Large intestine (tissue), 3 donors: ENCODE measurements around the gene DTL. TPM values are rescaled to one million over a fixed set of nuclear protein-coding genes. Genes with fewer than 3 reads are reported as not detected.
A peak's percentile ranks its signal among the peaks of the same experiment; 100 is the strongest.

Experiments used
- DNase-seq, 2 donors: peaks; one replicate each; pipeline versions ENCODE4 v3.0.0 to v3.0.0-alpha.2; 2013
- H3K27ac ChIP-seq: one replicate; pipeline ENCODE4 v1.5.1; 2013; ENCODE audit warnings: low read length
- H3K27me3 ChIP-seq: 2 replicates; pipeline ENCODE4 v1.6.1; 2013; ENCODE audit warnings: low read length; ENCODE audit not compliant: control insufficient read depth, insufficient read depth
- H3K36me3 ChIP-seq: 2 replicates; pipeline ENCODE4 v1.6.1; 2013; ENCODE audit warnings: low read length; ENCODE audit not compliant: control insufficient read depth, insufficient read depth
- H3K4me1 ChIP-seq: one replicate; pipeline ENCODE4 v1.6.1; 2013; ENCODE audit warnings: low read length; ENCODE audit not compliant: control insufficient read depth, insufficient read depth
- H3K4me3 ChIP-seq: one replicate; pipeline ENCODE4 v1.5.1; 2013; ENCODE audit warnings: low read length
- H3K9me3 ChIP-seq: one replicate; pipeline ENCODE4 v1.6.1; 2013; ENCODE audit warnings: mild to moderate bottlenecking, low read depth, low read length, moderate library complexity; ENCODE audit not compliant: control insufficient read depth
- WGBS: methylation state at CpG from one replicate; pipeline ENCODE4 v1.1.5; 2013; ENCODE audit warnings: low lambda C conversion rate; ENCODE audit not compliant: insufficient coverage; 5-methylcytosine and 5-hydroxymethylcytosine counted together
- polyA plus RNA-seq: library from polyadenylated mRNA; unstranded; fragments of 120-200 nt; gene quantifications from one replicate; pipeline ENCODE4 v1.2.1, GENCODE V29; 2013

DTL gene
- polyA plus RNA-seq, 1 donor, result 10.1 TPM

DNA sequence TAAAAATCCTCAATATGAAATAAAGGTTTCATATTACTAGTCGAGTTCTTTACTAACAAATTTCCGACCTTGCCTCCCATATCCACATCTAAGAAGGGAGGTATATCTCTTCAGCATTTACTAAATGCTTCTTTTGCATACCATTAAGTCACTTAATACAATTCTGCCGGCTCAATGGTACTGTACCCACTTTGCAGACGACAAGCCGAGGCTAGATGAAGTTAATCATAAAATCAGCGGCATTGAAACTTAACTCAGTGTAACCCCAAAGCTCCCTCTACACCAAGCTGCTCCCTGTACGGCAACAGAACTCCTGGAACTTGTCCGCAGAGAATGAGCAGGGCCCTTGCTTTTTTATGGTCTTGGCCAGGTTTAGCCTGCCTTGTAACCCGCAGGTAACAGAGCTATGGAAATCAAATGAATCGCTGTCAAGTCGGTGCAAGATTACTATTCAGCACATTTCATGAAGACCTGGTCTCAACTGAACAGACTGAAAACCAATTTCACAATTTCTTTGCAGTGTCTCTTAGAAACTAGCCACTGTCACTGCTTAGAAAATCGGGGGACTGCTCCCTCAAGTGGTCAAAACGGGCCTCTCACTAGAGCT is 929 bp upstream of the DTL start:
- peak overlapping the region; percentile 64 for H3K4me3 ChIP-seq
- peak overlapping the region; percentile 87 for H3K27ac ChIP-seq
- H3K9me3 ChIP-seq, result no peaks in the 10 kb centered on the region
- DNase-seq, result no peak
- H3K27me3 ChIP-seq, result no peaks in the 10 kb centered on the region
- no CpG with 5 or more reads among the region's 13 CpGs for WGBS
- H3K36me3 ChIP-seq, result no peaks in the 10 kb centered on the region
- peaks cover 3% of the 10 kb centered on the region for H3K4me1 ChIP-seq

DNA sequence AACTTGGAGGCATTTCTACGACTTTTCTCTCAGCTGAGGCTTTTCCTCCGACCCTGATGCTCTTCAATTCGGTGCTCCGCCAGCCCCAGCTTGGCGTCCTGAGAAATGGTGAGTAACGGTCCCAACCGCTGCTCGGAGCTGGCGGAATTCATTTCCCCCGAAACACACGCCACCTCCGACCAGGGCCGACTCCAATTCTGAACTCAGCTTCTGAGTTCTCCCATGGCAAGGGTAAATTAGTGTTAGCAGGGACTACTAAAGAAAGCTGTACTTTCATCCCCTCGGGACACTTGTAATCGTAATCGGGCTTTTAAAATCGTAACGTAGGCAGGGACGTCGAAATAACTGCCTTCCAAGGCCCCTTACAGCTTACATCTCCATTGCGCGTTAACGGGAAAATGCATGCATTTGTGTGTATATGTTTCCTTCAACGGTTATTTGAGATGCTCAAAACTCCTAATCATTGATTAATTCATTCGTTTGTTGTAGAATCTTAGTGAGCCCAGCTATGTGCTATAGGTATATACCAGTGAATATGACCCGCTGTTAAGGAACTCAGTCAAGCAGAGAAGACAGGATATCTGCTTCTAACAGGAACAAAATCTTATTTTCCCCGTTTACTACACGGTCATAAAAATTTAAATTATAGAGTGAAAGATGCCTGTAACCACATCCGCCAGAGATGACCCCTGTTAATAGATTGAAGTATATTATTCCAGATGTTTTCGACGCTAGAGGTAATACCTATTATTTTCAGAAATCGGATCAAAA is 472 bp downstream of the DTL start:
- DNase-seq, result peak in 1 of 2 donors; percentile 17
- 0% methylated on average over 5 of the region's 32 CpGs for WGBS

DNA sequence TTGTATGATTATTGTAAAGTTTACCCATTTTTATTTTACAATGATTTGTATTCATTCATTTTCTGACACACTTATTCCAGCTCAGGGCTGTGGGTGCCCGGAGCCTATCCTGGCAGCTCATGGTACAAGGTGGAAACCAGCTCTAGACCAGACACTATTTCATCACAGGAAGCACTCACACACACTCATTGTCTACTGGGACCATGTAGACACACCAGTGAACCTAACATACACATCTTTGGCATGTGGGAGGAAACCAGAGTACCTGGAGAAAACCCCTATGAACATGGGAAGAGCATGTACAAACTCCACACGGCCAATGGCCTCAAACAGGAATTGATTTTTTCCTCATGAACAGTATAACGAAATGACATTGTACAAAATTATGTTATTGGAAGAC is 2.4 kb downstream of the DTL start:
- H3K27ac ChIP-seq, result no peak overlapping the region
- no peaks in the 10 kb centered on the region for H3K9me3 ChIP-seq
- no peak for DNase-seq
- H3K27me3 ChIP-seq, result no peaks in the 10 kb centered on the region
- H3K4me3 ChIP-seq, result no peak overlapping the region
- H3K36me3 ChIP-seq, result no peaks in the 10 kb centered on the region
- peaks cover 3% of the 10 kb centered on the region for H3K4me1 ChIP-seq
- WGBS, result no CpG with 5 or more reads among the region's 3 CpGs

More for the DNA sequence above, 472 bp downstream of the DTL start:
- peak overlapping the region; percentile 4 for H3K27ac ChIP-seq
- H3K36me3 ChIP-seq, result no peaks in the 10 kb centered on the region
- H3K4me3 ChIP-seq, result peak overlapping the region; percentile 64
- H3K9me3 ChIP-seq, result no peaks in the 10 kb centered on the region
- H3K27me3 ChIP-seq, result no peaks in the 10 kb centered on the region
- peaks cover 3% of the 10 kb centered on the region for H3K4me1 ChIP-seq

DNA sequence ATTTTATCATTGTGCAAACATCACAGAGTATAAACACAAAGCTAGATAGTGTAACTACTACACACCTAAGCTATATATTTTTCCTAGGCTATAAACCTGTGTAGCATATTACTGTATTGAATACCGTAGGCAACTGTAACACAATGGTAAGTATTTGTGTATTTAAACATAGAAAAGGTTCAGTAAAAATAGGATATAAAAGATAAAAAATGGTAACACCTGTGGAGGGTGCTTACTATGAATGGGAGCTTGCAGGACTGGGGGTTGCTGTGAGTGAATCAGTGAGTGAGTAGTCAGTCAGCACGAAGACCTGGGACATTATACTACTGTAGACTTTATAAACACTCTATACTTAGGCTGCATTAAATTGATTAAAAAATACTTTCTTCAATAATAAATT is 4.1 kb downstream of the DTL start:
- Histone ChIP-seq H3K4me3 (no peak overlapping the region), H3K4me1 (no peaks in the 10 kb centered on the region), H3K36me3 (no peaks in the 10 kb centered on the region), H3K27ac (no peak overlapping the region), H3K27me3 (no peaks in the 10 kb centered on the region), H3K9me3 (no peaks in the 10 kb centered on the region)
- WGBS, result no CpG with 5 or more reads among the region's 2 CpGs
- no peak for DNase-seq

DNA sequence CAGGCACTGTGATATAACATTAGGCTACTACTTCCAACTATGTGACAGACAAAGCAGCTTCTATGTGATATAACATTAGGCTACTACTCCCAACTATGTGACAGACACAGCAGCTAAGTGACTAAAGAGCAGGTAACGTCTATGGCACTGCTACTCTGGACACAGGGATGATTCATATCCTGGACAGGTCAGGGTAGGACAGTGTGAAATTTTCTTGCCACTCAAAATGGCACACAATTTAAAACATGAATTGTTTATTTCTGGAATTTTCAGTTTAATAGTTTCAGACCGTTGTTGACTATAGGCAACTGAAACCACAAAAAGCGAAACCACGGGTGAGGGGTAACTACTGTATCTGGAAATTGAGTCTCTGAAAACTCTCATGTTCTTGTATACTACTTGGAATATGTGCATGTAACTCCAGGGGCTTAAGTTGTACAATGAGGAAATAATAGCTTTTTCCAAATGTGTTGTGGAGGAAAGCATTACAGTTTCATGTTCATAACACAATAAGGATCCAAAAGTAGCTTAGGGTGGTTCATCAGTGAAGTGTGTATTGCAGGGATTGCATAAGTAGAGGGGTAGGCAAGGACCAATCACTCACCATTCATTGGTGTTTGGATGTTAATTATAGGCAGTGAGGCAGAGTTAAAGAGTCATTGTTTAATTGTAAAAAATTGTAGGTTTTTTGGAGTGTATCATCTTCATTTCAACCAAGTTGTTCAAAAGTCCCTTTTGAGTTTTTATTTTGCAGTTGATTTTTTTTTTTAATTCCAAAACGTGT is 5.3 kb downstream of the DTL start:
- 9% methylated on average over 1 of the region's 5 CpGs for WGBS
- Histone ChIP-seq H3K36me3 (no peaks in the 10 kb centered on the region), H3K9me3 (no peaks in the 10 kb centered on the region), H3K27ac (no peak overlapping the region), H3K27me3 (no peaks in the 10 kb centered on the region), H3K4me3 (no peak overlapping the region), H3K4me1 (no peaks in the 10 kb centered on the region)
- DNase-seq, result no peak

DNA sequence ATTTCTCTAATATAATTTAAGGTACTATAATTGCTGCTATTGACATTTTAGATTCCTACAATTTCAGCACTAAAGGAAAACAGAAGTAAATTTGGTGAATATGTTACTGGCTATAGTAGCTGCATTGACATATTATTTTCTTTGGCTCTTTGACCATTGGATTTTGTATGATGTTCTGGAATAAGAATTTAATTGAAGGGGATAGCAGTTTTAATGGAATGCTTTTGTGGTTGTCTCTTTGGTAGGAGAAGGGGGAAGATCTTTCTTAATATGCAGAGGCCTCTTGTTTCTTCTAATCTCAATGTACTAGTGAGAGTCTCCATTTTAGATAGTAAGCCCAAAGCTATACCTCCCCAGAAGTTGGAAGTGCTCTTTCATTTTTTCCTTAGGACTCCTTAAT is 6.9 kb downstream of the DTL start:
- H3K9me3 ChIP-seq, result no peaks in the 10 kb centered on the region
- no peaks in the 10 kb centered on the region for H3K27me3 ChIP-seq
- no peak overlapping the region for H3K4me3 ChIP-seq
- H3K36me3 ChIP-seq, result no peaks in the 10 kb centered on the region
- H3K4me1 ChIP-seq, result no peaks in the 10 kb centered on the region
- DNase-seq, result no peak
- no peak overlapping the region for H3K27ac ChIP-seq

DNA sequence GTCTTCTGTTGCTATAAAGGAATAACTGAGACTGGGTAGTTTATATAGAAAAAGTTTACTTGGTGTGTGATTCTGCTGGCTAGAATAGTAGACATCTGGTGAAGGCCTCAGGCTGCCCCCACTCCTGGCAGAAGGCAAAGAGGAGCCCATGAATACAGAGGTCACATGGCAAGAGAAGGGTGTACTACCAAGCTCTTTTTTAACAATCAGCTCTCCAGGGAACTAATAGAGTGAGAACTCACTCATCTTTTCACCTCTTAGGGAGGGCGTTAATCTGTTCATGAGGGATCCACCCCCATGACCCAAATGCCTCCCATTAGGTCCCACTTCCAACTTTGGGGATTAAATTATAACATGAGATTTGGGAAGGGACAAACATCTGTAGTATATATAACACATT is 9.3 kb downstream of the DTL start:
- Histone ChIP-seq H3K9me3 (no peaks in the 10 kb centered on the region), H3K36me3 (no peaks in the 10 kb centered on the region), H3K27me3 (no peaks in the 10 kb centered on the region), H3K4me1 (no peaks in the 10 kb centered on the region), H3K4me3 (no peak overlapping the region), H3K27ac (no peak overlapping the region)
- no peak for DNase-seq
- no CpG with 5 or more reads among the region's 1 CpG for WGBS

DNA sequence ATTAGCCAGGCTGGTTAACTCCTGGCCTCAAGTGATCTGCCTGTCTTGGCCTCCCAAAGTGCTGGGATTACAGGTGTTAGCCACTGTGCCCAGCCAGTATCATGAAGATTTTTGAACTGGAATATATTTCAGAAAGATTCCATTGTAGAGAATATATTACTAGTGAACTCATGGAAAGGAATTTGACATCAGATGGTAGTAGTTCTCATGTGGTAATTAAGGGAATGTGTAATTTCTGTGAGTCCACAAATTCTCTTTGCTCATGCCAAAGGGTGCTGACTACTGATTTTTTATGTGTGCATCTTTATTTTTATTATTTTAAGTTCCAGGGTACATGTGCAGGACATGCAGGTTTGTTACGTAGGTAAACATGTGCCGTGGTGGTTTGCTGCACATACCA is 10.4 kb downstream of the DTL start:
- no peaks in the 10 kb centered on the region for H3K36me3 ChIP-seq
- H3K27me3 ChIP-seq, result no peaks in the 10 kb centered on the region
- H3K4me1 ChIP-seq, result no peaks in the 10 kb centered on the region
- no peaks in the 10 kb centered on the region for H3K9me3 ChIP-seq
- no CpG with 5 or more reads among the region's 2 CpGs for WGBS
- no peak for DNase-seq
- no peak overlapping the region for H3K4me3 ChIP-seq
- no peak overlapping the region for H3K27ac ChIP-seq

DNA sequence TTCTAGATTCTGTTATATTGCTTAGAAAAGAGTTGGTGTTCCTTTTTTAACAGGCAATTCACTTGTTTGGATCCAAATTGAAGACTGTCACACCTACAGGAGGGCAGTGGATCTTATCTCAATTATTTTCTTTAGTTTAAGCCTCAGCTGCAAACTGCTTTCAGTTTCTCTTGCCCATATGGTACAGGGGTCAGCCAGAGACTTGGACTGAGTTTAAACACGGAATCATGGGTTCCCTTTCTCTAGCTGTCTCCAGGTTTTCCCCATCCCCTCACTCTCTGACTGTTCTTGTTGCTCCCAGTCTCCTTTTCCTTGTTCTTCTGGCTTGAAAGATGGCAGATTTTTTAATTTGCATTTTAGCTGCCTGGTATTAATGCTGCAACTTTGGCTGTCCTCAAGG is 18.4 kb downstream of the DTL start:
- Histone ChIP-seq H3K36me3 (peaks cover 8% of the 10 kb centered on the region), H3K27ac (no peak overlapping the region), H3K4me1 (no peaks in the 10 kb centered on the region), H3K9me3 (peaks cover 14% of the 10 kb centered on the region), H3K4me3 (no peak overlapping the region), H3K27me3 (no peaks in the 10 kb centered on the region)
- WGBS, result no CpG with 5 or more reads among the region's 1 CpG
- DNase-seq, result peak; percentile 16 to 51

DNA sequence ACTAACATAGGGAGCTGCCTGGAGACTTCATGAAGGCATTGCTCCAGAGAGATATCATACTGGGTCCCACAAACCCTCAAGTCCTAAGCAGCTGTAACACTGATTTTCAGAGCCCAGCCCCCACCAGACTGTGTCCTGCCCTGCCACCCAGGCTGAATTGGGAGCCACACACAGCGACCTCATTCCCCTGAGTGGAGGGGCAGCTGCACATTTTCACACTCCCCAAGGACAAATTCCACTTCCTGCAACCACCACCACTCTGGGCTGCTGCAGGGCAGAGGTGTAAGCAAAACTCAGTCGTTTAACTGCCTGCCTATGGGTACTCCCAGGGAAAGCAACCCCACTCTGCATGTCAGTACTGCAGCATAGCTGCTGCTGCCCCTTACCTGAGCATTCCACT is 19.8 kb downstream of the DTL start:
- H3K4me1 ChIP-seq, result no peaks in the 10 kb centered on the region
- no peak overlapping the region for H3K27ac ChIP-seq
- peaks cover 14% of the 10 kb centered on the region for H3K9me3 ChIP-seq
- H3K4me3 ChIP-seq, result no peak overlapping the region
- no peaks in the 10 kb centered on the region for H3K27me3 ChIP-seq
- no CpG with 5 or more reads among the region's 2 CpGs for WGBS
- H3K36me3 ChIP-seq, result peaks cover 8% of the 10 kb centered on the region
- no peak for DNase-seq
